ENCODE results near the gene KDM4C.

- TF ChIP-seq, protein P1, sequence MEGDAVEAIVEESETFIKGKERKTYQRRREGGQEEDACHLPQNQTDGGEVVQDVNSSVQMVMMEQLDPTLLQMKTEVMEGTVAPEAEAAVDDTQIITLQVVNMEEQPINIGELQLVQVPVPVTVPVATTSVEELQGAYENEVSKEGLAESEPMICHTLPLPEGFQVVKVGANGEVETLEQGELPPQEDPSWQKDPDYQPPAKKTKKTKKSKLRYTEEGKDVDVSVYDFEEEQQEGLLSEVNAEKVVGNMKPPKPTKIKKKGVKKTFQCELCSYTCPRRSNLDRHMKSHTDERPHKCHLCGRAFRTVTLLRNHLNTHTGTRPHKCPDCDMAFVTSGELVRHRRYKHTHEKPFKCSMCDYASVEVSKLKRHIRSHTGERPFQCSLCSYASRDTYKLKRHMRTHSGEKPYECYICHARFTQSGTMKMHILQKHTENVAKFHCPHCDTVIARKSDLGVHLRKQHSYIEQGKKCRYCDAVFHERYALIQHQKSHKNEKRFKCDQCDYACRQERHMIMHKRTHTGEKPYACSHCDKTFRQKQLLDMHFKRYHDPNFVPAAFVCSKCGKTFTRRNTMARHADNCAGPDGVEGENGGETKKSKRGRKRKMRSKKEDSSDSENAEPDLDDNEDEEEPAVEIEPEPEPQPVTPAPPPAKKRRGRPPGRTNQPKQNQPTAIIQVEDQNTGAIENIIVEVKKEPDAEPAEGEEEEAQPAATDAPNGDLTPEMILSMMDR (IDR thresholded peaks at IDR 0.05), result no peak
- TF ChIP-seq POLR2AphosphoS5 (IDR thresholded peaks at IDR 0.05) (no peak), POLR2A (IDR thresholded peaks at IDR 0.05) (no peak)
These were observed 228.5 kb downstream of the KDM4C start for GRCh38 chr9:6986141-6986815.
